Type B pancreatic cell (in vitro differentiated cells): ENCODE results near the gene FAM53A. TPM values are rescaled to one million over a fixed set of nuclear protein-coding genes. Genes with fewer than 3 reads are reported as not detected.

Source experiments
- DNase-seq: peaks from one replicate; pipeline ENCODE4 v3.0.0; 2021; ENCODE audit warnings: mixed read lengths; ENCODE audit not compliant: unreplicated experiment; ENCODE audit errors: extremely low spot score
- H3K27ac Mint-ChIP-seq: 2 replicates; pipeline ENCODE4 v1.8.0; 2021; ENCODE audit warnings: mild to moderate bottlenecking, mixed read lengths
- H3K27me3 Mint-ChIP-seq: 2 replicates; pipeline ENCODE4 v1.8.0; 2021; ENCODE audit warnings: mixed read lengths
- H3K36me3 Mint-ChIP-seq: 2 replicates; pipeline ENCODE4 v1.8.0; 2021; ENCODE audit warnings: mixed read lengths
- H3K4me1 Mint-ChIP-seq: one replicate; pipeline ENCODE4 v1.8.0; 2021; ENCODE audit warnings: mixed read lengths; ENCODE audit not compliant: unreplicated experiment
- H3K4me3 Mint-ChIP-seq: 2 replicates; pipeline ENCODE4 v1.8.0; 2021; ENCODE audit warnings: mild to moderate bottlenecking, mixed read lengths
- H3K9me3 Mint-ChIP-seq: 2 replicates; pipeline ENCODE4 v1.8.0; 2021; ENCODE audit warnings: mixed read lengths
- total RNA-seq: library from RNA; stranded (reverse); gene quantifications from 2 replicates; pipeline ENCODE4 v1.2.1, GENCODE V29; 2021; ENCODE audit warnings: low replicate concordance
- TF ChIP-seq, protein P1 (sequence below): fragments of 200-600 bp; sonication (generic); conservative IDR thresholded peaks from 2 replicates; pipeline ENCODE4 v1.5.0; 2021; ENCODE audit warnings: antibody characterized with exemption, mild to moderate bottlenecking

FAM53A gene
- total RNA-seq, 1 donor from 2014 or later: 3.2 TPM

DNA sequence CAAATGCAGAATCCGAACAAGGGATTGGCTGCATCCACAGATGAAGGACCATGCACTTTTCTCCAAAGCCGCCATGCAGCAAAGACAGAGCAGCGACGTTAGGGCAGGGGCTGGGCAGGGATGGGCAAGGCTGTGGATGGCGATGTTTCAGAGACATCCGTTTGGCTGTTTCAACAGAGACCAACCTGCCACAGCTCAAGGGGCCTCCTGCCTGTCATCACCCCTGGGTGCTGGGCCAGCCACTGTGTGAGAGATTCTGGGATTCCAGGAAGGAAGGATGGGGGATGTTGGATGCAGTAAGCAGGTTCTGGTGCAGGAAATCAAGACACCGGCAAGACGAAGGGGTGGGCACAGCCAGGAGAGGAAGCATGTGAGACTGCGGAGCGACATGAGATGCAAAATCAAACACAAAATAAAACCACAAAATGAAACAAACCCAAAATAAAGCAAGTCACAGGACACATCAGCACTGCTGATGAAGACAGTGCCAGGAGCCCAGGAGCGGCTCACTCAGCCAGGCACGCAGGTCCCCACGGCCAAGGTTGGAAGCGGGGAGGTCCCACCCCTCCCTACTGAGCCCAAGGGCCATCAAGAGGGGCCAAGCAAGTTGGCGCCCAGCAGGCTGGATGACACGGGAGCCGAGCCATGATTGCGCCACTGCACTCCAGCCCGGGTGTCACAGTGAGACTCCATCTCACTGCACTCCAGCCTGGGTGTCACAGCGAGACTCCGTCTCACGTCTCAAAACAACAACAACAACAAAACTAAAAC, 68.1 kb downstream of the FAM53A start:
- Mint-ChIP-seq H3K27ac (no peak overlapping the region), H3K4me3 (no peak overlapping the region), H3K27me3 (no peaks in the 10 kb centered on the region), H3K4me1 (no peaks in the 10 kb centered on the region), H3K9me3 (no peaks in the 10 kb centered on the region), H3K36me3 (no peaks in the 10 kb centered on the region)
- DNase-seq: no peak
- TF ChIP-seq, protein P1, sequence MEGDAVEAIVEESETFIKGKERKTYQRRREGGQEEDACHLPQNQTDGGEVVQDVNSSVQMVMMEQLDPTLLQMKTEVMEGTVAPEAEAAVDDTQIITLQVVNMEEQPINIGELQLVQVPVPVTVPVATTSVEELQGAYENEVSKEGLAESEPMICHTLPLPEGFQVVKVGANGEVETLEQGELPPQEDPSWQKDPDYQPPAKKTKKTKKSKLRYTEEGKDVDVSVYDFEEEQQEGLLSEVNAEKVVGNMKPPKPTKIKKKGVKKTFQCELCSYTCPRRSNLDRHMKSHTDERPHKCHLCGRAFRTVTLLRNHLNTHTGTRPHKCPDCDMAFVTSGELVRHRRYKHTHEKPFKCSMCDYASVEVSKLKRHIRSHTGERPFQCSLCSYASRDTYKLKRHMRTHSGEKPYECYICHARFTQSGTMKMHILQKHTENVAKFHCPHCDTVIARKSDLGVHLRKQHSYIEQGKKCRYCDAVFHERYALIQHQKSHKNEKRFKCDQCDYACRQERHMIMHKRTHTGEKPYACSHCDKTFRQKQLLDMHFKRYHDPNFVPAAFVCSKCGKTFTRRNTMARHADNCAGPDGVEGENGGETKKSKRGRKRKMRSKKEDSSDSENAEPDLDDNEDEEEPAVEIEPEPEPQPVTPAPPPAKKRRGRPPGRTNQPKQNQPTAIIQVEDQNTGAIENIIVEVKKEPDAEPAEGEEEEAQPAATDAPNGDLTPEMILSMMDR: no peak

DNA sequence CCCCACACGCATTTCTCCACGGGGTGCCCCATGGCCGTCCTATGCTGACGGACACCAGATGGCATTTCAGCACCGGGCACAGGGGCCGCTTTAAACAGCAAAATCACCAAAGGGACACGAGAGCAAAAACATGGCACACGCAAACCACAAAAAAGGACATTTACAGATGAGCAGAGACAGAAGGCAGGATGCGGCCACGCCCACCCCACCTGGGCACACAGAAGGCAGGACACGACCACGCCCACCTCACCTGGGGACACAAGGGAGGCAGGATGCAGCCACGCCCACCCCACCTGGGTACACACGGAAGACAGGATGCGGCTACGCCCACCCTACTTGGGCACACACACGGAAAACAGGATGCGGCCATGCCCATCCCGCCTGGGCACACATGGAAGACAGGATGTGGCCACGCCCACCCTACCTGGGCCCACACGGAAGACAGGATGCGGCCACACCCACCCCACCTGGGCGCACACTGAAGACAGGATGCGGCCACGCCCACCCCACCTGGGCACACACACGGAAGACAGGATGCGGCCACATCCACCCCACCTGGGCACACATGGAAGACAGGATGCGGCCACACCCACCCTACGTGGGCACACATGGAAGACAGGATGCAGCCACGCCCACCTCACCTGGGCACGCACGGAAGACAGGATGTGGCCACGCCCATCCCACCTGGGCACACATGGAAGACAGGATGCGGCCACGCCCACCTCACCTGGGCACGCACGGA, 69.1 kb downstream of the FAM53A start:
- no peak for DNase-seq
- Mint-ChIP-seq H3K9me3 (no peaks in the 10 kb centered on the region), H3K27me3 (no peaks in the 10 kb centered on the region), H3K36me3 (no peaks in the 10 kb centered on the region), H3K4me3 (no peak overlapping the region), H3K27ac (no peak overlapping the region), H3K4me1 (no peaks in the 10 kb centered on the region)
- TF ChIP-seq, protein P1: no peak

DNA sequence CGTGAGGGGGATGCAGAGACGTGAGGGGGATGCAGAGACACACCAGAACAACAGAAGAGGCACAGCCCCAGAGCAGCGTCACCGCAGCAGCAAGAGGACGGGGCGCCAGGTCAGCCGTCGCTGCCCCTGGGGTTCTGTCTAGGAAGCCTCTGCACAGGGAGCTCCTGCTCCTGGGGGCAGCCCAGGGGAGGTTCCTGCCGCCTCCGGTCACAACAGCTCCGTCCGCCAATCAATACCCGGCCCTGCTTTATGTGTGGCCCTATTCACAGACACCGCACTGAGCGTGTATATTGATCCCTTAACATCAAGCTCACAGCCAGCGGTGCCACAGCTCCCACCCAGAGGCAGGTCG, 69.6 kb downstream of the FAM53A start:
- Mint-ChIP-seq H3K4me3 (no peak overlapping the region), H3K9me3 (no peaks in the 10 kb centered on the region), H3K27ac (no peak overlapping the region)

DNA sequence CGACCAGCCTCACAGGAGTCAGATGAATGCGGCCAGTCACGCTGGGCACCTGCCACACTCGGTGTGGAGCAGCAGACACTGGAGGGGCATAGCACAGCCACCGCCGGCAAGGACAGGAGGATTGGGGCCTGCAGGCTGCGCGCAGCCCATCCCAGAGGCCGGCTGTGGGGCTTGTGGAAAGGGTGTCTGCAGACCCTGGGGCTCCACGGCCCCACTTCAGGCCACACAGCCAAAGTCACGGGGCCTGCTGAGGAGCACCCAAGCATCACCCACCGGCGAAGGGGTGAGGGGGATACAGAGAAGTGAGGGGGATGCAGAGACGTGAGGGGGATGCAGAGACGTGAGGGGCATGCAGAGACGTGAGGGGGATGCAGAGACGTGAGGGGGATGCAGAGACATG, 70.1 kb downstream of the FAM53A start:
- Mint-ChIP-seq H3K27me3 (no peaks in the 10 kb centered on the region), H3K4me1 (no peaks in the 10 kb centered on the region), H3K4me3 (no peak overlapping the region), H3K9me3 (no peaks in the 10 kb centered on the region), H3K36me3 (no peaks in the 10 kb centered on the region), H3K27ac (no peak overlapping the region)
- TF ChIP-seq, protein P1: no peak
- no peak for DNase-seq

More for the DNA sequence above, 69.6 kb downstream of the FAM53A start:
- no peaks in the 10 kb centered on the region for H3K36me3 Mint-ChIP-seq
- no peak for DNase-seq
- TF ChIP-seq, protein P1: no peak
- no peaks in the 10 kb centered on the region for H3K4me1 Mint-ChIP-seq
- no peaks in the 10 kb centered on the region for H3K27me3 Mint-ChIP-seq

DNA sequence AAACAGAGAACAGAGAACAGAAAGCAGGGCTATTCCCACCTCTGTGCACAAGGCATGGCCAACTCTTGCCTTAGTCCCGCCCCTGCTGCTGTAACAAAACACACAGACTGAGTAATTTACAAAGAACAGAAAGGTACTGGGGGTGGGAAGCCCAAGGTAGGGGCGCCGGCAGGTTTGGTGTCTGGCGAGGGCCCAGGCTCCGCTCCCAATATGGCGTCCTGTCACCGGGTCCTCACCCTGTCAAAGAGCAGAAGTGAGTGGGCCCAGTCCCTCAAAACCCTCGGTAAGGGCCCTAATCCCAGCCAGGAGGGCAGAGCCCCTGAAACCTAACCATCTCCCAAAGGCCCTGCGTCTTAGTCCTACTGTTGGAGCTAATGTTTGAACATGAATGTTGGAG, 71.0 kb downstream of the FAM53A start:
- H3K36me3 Mint-ChIP-seq: no peaks in the 10 kb centered on the region
- H3K27me3 Mint-ChIP-seq: no peaks in the 10 kb centered on the region
- TF ChIP-seq, protein P1: no peak
- no peak for DNase-seq
- H3K4me3 Mint-ChIP-seq: no peak overlapping the region
- no peak overlapping the region for H3K27ac Mint-ChIP-seq
- H3K9me3 Mint-ChIP-seq: no peaks in the 10 kb centered on the region
- H3K4me1 Mint-ChIP-seq: peaks cover 3% of the 10 kb centered on the region
